OCI-LY7 (cell line): ENCODE data around the gene SAXO1. TPM values are rescaled to one million over a fixed set of nuclear protein-coding genes. Genes with fewer than 3 reads are reported as not detected.

Experiments used
- BruUV-seq: library from RNA; stranded (reverse); fragments of 400-500 nt; replicated peaks from 2 replicates; lab custom pipeline; 2021; lab: Mats Ljungman, UMichigan
- CTCF ChIA-PET: fragments of 300-600 bp; sonication (Branson Sonifier 250); formaldehyde crosslinking; loops from one replicate; lab custom pipeline; 2022; ENCODE audit warnings: antibody characterized with exemption; ENCODE audit not compliant: unreplicated experiment; lab: Charles Lee
- POLR2A ChIA-PET: fragments of 300-600 bp; sonication (Branson Sonifier 250); formaldehyde crosslinking; loops from one replicate; lab custom pipeline; 2022; ENCODE audit warnings: antibody characterized with exemption; lab: Charles Lee
- DNase-seq: peaks from one replicate; pipeline ENCODE4 v3.0.0-alpha.2; 2015; ENCODE audit warnings: low spot score
- H2AFZ ChIP-seq: fragments of 200-600 bp; sonication (generic), shearing (Covaris generic); 2 replicates; pipeline ENCODE4 v1.6.1; 2014; ENCODE audit warnings: mild to moderate bottlenecking, antibody characterized with exemption, low read length, moderate library complexity
- H3K27ac ChIP-seq: fragments of 200-600 bp; sonication (generic); 2 replicates; pipeline ENCODE4 v1.5.1; 2014; ENCODE audit warnings: mixed run types, low read depth, mild to moderate bottlenecking, moderate library complexity, low read length, inconsistent platforms; ENCODE audit not compliant: poor library complexity, severe bottlenecking
- H3K36me3 ChIP-seq: fragments of 200-600 bp; sonication (generic); 2 replicates; pipeline ENCODE4 v1.6.1; 2014; ENCODE audit warnings: mild to moderate bottlenecking, antibody characterized with exemption, low read length, moderate library complexity, mixed read lengths; ENCODE audit not compliant: insufficient read depth
- H3K4me1 ChIP-seq: fragments of 200-600 bp; sonication (generic); 2 replicates; pipeline ENCODE4 v1.5.1; 2014; ENCODE audit warnings: mild to moderate bottlenecking, low read length; ENCODE audit not compliant: insufficient read depth, poor library complexity, severe bottlenecking
- H3K4me2 ChIP-seq: fragments of 200-600 bp; sonication (generic); 2 replicates; pipeline ENCODE4 v1.6.1; 2014; ENCODE audit warnings: mild to moderate bottlenecking, low read length
- H3K4me3 ChIP-seq: fragments of 200-600 bp; sonication (generic); 2 replicates; pipeline ENCODE4 v1.5.1; 2014; ENCODE audit warnings: mild to moderate bottlenecking, low read depth, low read length; ENCODE audit not compliant: poor library complexity, severe bottlenecking
- H3K79me2 ChIP-seq: fragments of 200-600 bp; sonication (generic); 2 replicates; pipeline ENCODE4 v1.6.1; 2016; ENCODE audit warnings: low read depth, mild to moderate bottlenecking, low read length, moderate library complexity, mixed read lengths; ENCODE audit not compliant: insufficient read depth
- H3K9me2 ChIP-seq: fragments of 200-600 bp; sonication (generic); 2 replicates; pipeline ENCODE4 v1.6.1; 2016; ENCODE audit warnings: mild to moderate bottlenecking, low read length, mixed read lengths; ENCODE audit not compliant: insufficient read depth
- H3K9me3 ChIP-seq: fragments of 200-600 bp; sonication (generic); 2 replicates; pipeline ENCODE4 v1.6.1; 2014; ENCODE audit warnings: mild to moderate bottlenecking, mixed run types, low read length, mixed read lengths
- H4K20me1 ChIP-seq: fragments of 200-600 bp; sonication (generic); 2 replicates; pipeline ENCODE4 v1.6.1; 2014; ENCODE audit warnings: mild to moderate bottlenecking, antibody characterized with exemption, low read length, moderate library complexity, mixed read lengths; ENCODE audit not compliant: insufficient read depth
- EZH2phosphoT487 ChIP-seq: fragments of 200-600 bp; sonication (generic); IDR thresholded peaks from 2 replicates; pipeline ENCODE4 v1.6.1; 2018; ENCODE audit warnings: low read depth, borderline replicate concordance, mild to moderate bottlenecking, mixed run types, antibody characterized with exemption, low read length, moderate library complexity, mixed read lengths
- intact Hi-C: fragments of 100-400 bp; cut with micrococcal nuclease; formaldehyde crosslinking; loops from one replicate; pipeline ENCODE4 v1.10.0; 2022; ENCODE audit not compliant: unreplicated experiment
- total RNA-seq, 2 experiments: library from RNA; depleted of rRNA in 1 of 2; stranded (reverse); fragments of >200 nt in 1 of 2; shearing (Covaris generic) in 1 of 2; gene quantifications; 2 replicates each; pipeline ENCODE4 v1.2.3, GENCODE V29; 2014 to 2022
- TF ChIP-seq, protein P1 (sequence below): fragments of 200-600 bp; sonication (generic); conservative IDR thresholded peaks from 2 replicates; pipeline ENCODE4 v1.5.1; 2014; ENCODE audit warnings: mild to moderate bottlenecking, antibody characterized with exemption, low read length, moderate library complexity, mixed read lengths

SAXO1 gene
- total RNA-seq, 2 experiments from 2014 or later, result 0.63 TPM; not detected in 1

DNA sequence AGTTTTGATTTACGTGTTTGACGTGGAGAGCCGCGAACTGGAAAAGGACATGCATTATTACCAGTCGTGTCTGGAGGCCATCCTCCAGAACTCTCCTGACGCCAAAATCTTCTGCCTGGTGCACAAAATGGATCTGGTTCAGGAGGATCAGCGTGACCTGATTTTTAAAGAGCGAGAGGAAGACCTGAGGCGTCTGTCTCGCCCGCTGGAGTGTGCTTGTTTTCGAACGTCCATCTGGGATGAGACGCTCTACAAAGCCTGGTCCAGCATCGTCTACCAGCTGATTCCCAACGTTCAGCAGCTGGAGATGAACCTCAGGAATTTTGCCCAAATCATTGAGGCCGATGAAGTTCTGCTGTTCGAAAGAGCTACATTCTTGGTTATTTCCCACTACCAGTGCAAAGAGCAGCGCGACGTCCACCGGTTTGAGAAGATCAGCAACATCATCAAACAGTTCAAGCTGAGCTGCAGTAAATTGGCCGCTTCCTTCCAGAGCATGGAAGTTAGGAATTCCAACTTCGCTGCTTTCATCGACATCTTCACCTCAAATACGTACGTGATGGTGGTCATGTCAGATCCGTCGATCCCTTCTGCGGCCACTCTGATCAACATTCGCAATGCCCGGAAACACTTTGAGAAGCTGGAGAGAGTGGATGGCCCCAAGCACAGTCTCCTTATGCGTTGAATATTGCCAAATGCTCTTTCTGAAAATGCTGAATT lies 17.1 kb upstream of the SAXO1 start:
- Histone ChIP-seq H3K9me2 (no peaks in the 10 kb centered on the region), H3K27ac (peak overlapping the region; percentile 87), H4K20me1 (0 out of 2 replicates have a peak, but pooled peaks cover 10% of the 10 kb centered on the region), H3K79me2 (peaks cover 24% of the 10 kb centered on the region), H3K4me3 (peak overlapping the region; percentile 78), H3K9me3 (no peaks in the 10 kb centered on the region), H3K4me2 (peak overlapping the region; percentile 85), H3K4me1 (peaks cover 28% of the 10 kb centered on the region), H3K36me3 (peaks cover 8% of the 10 kb centered on the region), H2AFZ (peak overlapping the region; percentile 97; the same call in 1 of the 2 replicates)
- peak; percentile 17 for DNase-seq
- intact Hi-C loops, result loop anchor here (1.0 kb wide), 4 partner anchors 52 to 407 kb away; partner anchors contain the start of genes HAUS6 and RPS6
- POLR2A ChIA-PET, result interaction anchor here (0.5 to 3.6 kb wide), 3 partner anchors 12 to 323 kb away, joined by 3 to 11 read pairs (median 4); no protein-coding TSS in a partner anchor
- BruUV-seq, result no TSS peak
- TF ChIP-seq, protein P1, sequence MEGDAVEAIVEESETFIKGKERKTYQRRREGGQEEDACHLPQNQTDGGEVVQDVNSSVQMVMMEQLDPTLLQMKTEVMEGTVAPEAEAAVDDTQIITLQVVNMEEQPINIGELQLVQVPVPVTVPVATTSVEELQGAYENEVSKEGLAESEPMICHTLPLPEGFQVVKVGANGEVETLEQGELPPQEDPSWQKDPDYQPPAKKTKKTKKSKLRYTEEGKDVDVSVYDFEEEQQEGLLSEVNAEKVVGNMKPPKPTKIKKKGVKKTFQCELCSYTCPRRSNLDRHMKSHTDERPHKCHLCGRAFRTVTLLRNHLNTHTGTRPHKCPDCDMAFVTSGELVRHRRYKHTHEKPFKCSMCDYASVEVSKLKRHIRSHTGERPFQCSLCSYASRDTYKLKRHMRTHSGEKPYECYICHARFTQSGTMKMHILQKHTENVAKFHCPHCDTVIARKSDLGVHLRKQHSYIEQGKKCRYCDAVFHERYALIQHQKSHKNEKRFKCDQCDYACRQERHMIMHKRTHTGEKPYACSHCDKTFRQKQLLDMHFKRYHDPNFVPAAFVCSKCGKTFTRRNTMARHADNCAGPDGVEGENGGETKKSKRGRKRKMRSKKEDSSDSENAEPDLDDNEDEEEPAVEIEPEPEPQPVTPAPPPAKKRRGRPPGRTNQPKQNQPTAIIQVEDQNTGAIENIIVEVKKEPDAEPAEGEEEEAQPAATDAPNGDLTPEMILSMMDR, result no peak
- TF ChIP-seq EZH2phosphoT487, result no peak
- CTCF ChIA-PET, result interaction anchor here (1.5 kb wide), 1 partner anchor 79 kb away, joined by 5 read pairs; no protein-coding TSS in a partner anchor

DNA sequence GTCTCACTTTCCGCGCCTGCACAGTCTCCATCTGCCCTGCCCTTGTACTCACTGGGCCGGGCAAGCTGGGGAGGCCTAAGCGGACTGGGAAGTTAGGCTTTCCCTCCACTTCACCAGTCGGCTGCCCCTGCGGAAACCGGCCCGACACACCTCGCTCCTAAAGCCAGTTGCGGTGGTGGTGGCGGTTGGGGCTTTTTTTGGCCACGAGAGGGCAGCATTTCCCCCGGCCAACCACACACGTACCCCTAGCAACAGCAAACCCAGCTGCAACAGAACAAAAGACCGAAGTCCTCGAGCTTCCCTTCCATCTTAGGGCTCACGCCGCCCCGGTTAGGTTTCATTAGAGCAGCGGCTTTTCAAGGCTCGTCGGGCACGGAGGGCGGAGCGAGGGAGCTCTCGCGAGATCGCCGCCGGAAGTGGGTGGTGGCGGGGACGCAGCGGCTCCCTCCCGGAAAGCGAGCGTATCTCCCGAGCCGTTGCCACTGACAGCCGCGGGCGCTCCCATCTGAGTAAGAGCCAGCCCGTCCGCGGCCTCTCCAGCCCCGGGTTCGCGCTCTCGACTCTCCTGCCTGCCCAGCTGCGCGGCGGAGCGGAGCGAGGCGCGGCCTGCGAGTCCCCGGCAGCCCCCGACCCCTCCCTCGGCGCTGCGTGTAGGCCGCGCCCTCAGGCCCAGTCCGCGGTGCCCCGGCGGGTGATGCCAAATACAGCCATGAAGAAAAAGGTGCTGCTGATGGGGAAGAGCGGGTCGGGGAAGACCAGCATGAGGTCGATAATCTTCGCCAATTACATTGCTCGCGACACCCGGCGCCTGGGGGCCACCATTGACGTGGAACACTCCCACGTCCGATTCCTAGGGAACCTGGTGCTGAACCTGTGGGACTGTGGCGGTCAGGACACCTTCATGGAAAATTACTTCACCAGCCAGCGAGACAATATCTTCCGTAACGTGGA lies 16.2 kb upstream of the SAXO1 start, which contains the start of gene RRAGA:
Gene RRAGA (plus strand): TSS at position 462 of the 951 bp plus-strand sequence. CDS start 233 bp downstream, at position 695.
- BruUV-seq, result no TSS peak

More for the DNA sequence above, 16.2 kb upstream of the SAXO1 start, which contains the start of gene RRAGA:
- peak within 1 kb of the TSS; percentile 87 for H3K27ac ChIP-seq
- H3K9me3 ChIP-seq, result no peaks in the 10 kb centered on the region
- H3K4me1 ChIP-seq, result peaks cover 28% of the 10 kb centered on the region
- H3K9me2 ChIP-seq, result no peaks in the 10 kb centered on the region
- peak within 1 kb of the TSS; percentile 78 for H3K4me3 ChIP-seq
- ChIA-PET CTCF (interaction anchor here (1.5 to 2.0 kb wide), 2 partner anchors 80 to 408 kb away, joined by 5 to 7 read pairs; no protein-coding TSS in a partner anchor), POLR2A (interaction anchor here (0.7 to 1.9 kb wide), 11 partner anchors 18 to 414 kb away, joined by 3 to 8 read pairs (median 3); partner anchors contain the start of gene HAUS6)
- peak within 1 kb of the TSS; percentile 97 for H2AFZ ChIP-seq
- DNase-seq, result peak; percentile 97
- intact Hi-C loops, result loop anchor here (1.0 kb wide), 4 partner anchors 53 to 408 kb away; partner anchors contain the start of genes HAUS6 and RPS6
- peaks cover 24% of the 10 kb centered on the region for H3K79me2 ChIP-seq
- TF ChIP-seq EZH2phosphoT487, result no peak
- TF ChIP-seq, protein P1, result peak; percentile 89
- H3K36me3 ChIP-seq, result peaks cover 8% of the 10 kb centered on the region
- peak within 1 kb of the TSS; percentile 85 for H3K4me2 ChIP-seq
- H4K20me1 ChIP-seq, result 0 out of 2 replicates have a peak, but pooled peaks cover 10% of the 10 kb centered on the region
